Neural cell (in vitro differentiated cells): Measurements from ENCODE around the gene FAM90A1. TPM values are rescaled to one million over a fixed set of nuclear protein-coding genes. Genes with fewer than 3 reads are reported as not detected.
"Not testable (repeated sequence)": the region's sequence is repeated elsewhere in the genome, so short reads cannot be mapped to it uniquely, and the experiment has no call there.

Experiments used
- H2AFZ ChIP-seq: fragments of 200-600, 300-800 bp; sonication (generic), shearing (Covaris generic); 2 replicates; pipeline ENCODE4 v1.6.0; 2014; ENCODE audit warnings: low read depth, mild to moderate bottlenecking, antibody characterized with exemption, low read length, moderate library complexity
- H3F3A ChIP-seq: fragments of 200-600 bp; shearing (Covaris generic); 2 replicates; pipeline ENCODE4 v1.6.1; 2016; ENCODE audit warnings: mild to moderate bottlenecking, moderate library complexity, mixed read lengths, antibody characterized with exemption, low read length; ENCODE audit not compliant: insufficient read depth, poor library complexity, severe bottlenecking
- H3K27ac ChIP-seq: fragments of 200-600, 300-800 bp; sonication (generic), shearing (Covaris generic); 2 replicates; pipeline ENCODE4 v1.5.1; 2014; ENCODE audit warnings: mild to moderate bottlenecking, low read length, moderate library complexity
- H3K27me3 ChIP-seq: fragments of 300-800, 200-600 bp; sonication (generic), shearing (Covaris generic); 2 replicates; pipeline ENCODE4 v1.6.0; 2014; ENCODE audit warnings: mild to moderate bottlenecking, low read depth, low read length, moderate library complexity; ENCODE audit not compliant: insufficient read depth
- H3K36me3 ChIP-seq: fragments of 300-800, 200-600 bp; sonication (generic), shearing (Covaris generic); 2 replicates; pipeline ENCODE4 v1.5.1; 2014; ENCODE audit warnings: mild to moderate bottlenecking, antibody characterized with exemption, low read length, moderate library complexity; ENCODE audit not compliant: insufficient read depth
- H3K4me2 ChIP-seq: fragments of 300-800, 200-600 bp; sonication (generic), shearing (Covaris generic); 2 replicates; pipeline ENCODE4 v1.6.0; 2014; ENCODE audit warnings: mild to moderate bottlenecking, low read length
- H3K4me3 ChIP-seq: fragments of 300-800, 200-600 bp; sonication (generic), shearing (Covaris generic); 2 replicates; pipeline ENCODE4 v1.5.1; 2014; ENCODE audit warnings: mild to moderate bottlenecking, low read length, moderate library complexity
- H3K79me2 ChIP-seq: fragments of 200-600 bp; shearing (Covaris generic); replicated peaks from 2 replicates; pipeline ENCODE4 v1.6.0; 2014; ENCODE audit warnings: mild to moderate bottlenecking, low read length, moderate library complexity; ENCODE audit not compliant: insufficient read depth
- H3K9ac ChIP-seq: fragments of 300-800, 200-600 bp; sonication (generic), shearing (Covaris generic); 2 replicates; pipeline ENCODE4 v1.6.1; 2016; ENCODE audit warnings: mild to moderate bottlenecking, low read length, mixed read lengths
- H3K9me2 ChIP-seq: fragments of 200-600 bp; shearing (Covaris generic); 2 replicates; pipeline ENCODE4 v1.6.1; 2016; ENCODE audit warnings: mild to moderate bottlenecking, low read length, mixed read lengths; ENCODE audit not compliant: insufficient read depth
- H3K9me3 ChIP-seq: fragments of 200-600, 300-800 bp; sonication (generic), shearing (Covaris generic); 2 replicates; pipeline ENCODE4 v1.6.1; 2016; ENCODE audit warnings: mild to moderate bottlenecking, mixed run types, low read length, moderate library complexity, mixed read lengths
- H4K20me1 ChIP-seq: fragments of 200-600 bp; shearing (Covaris generic); 2 replicates; pipeline ENCODE4 v1.6.1; 2016; ENCODE audit warnings: mild to moderate bottlenecking, mixed run types; ENCODE audit not compliant: insufficient read depth
- POLR2AphosphoS5 ChIP-seq: IDR thresholded peaks from 2 replicates; pipeline ENCODE4 v1.6.1; 2012
- polyA plus RNA-seq: library from polyadenylated mRNA; depleted of rRNA; stranded (reverse); fragments of >200 nt; gene quantifications from 2 replicates; pipeline ENCODE4 v1.2.3, GENCODE V29; 2014

FAM90A1 gene
- polyA plus RNA-seq, 1 donor from 2014 or later = not detected

GRCh38 chr12:8252056-8252818 lies 24.8 kb upstream of the FAM90A1 start:
- not testable (repeated sequence) for H3K9ac ChIP-seq, H3K9me3 ChIP-seq, H3F3A ChIP-seq, H3K4me2 ChIP-seq, H2AFZ ChIP-seq, H3K27me3 ChIP-seq, H3K27ac ChIP-seq, H3K4me3 ChIP-seq, H4K20me1 ChIP-seq, H3K79me2 ChIP-seq, H3K36me3 ChIP-seq, H3K9me2 ChIP-seq

- not testable (repeated sequence) for H3K4me3 ChIP-seq, H3K9me3 ChIP-seq, H3K27me3 ChIP-seq, H3K36me3 ChIP-seq, H3K79me2 ChIP-seq, H3K9ac ChIP-seq, H4K20me1 ChIP-seq, H3K4me2 ChIP-seq, H3F3A ChIP-seq, H3K9me2 ChIP-seq, H2AFZ ChIP-seq, H3K27ac ChIP-seq
These were observed 24.2 kb upstream of the FAM90A1 start for GRCh38 chr12:8251616-8252015.

- H3K4me2 ChIP-seq, H3K4me3 ChIP-seq, H3K9me3 ChIP-seq, H3F3A ChIP-seq, H2AFZ ChIP-seq, H3K36me3 ChIP-seq, H3K27me3 ChIP-seq, H3K79me2 ChIP-seq, H4K20me1 ChIP-seq, H3K9me2 ChIP-seq, H3K27ac ChIP-seq, H3K9ac ChIP-seq: not testable (repeated sequence)
These were observed 19.6 kb upstream of the FAM90A1 start for GRCh38 chr12:8246941-8247535.

- peak overlapping the region; percentile 38 for H3K9ac ChIP-seq
These were observed 16.3 kb upstream of the FAM90A1 start for GRCh38 chr12:8243682-8244161.

GRCh38 chr12:8242880-8243681 lies 15.7 kb upstream of the FAM90A1 start:
- peak overlapping the region; percentile 71 for H3K4me3 ChIP-seq
- H3K36me3 ChIP-seq, H3K9me3 ChIP-seq, H3K9me2 ChIP-seq, H3K27ac ChIP-seq, H3K27me3 ChIP-seq, H3K4me2 ChIP-seq, H3K79me2 ChIP-seq, H4K20me1 ChIP-seq, H3F3A ChIP-seq: not testable (repeated sequence)
- H3K9ac ChIP-seq = peak overlapping the region; percentile 55
- TF ChIP-seq POLR2AphosphoS5 = peak; percentile 20
- peak overlapping the region; percentile 33 for H2AFZ ChIP-seq

More at GRCh38 chr12:8243682-8244161, 16.3 kb upstream of the FAM90A1 start:
- H3K4me2 ChIP-seq, H3K27ac ChIP-seq, H4K20me1 ChIP-seq, H3K36me3 ChIP-seq, H3F3A ChIP-seq, H3K27me3 ChIP-seq, H3K9me2 ChIP-seq, H3K9me3 ChIP-seq, H3K79me2 ChIP-seq: not testable (repeated sequence)
- peak overlapping the region; percentile 71 for H3K4me3 ChIP-seq
- peak overlapping the region; percentile 33 for H2AFZ ChIP-seq

- H3K9me2 ChIP-seq, H3K79me2 ChIP-seq, H3K4me2 ChIP-seq, H3K9me3 ChIP-seq, H4K20me1 ChIP-seq, H3K36me3 ChIP-seq, H3F3A ChIP-seq, H3K27me3 ChIP-seq, H3K27ac ChIP-seq: not testable (repeated sequence)
- H3K9ac ChIP-seq = peak overlapping the region; percentile 55
- peak overlapping the region; percentile 71 for H3K4me3 ChIP-seq
- H2AFZ ChIP-seq = peak overlapping the region; percentile 21
These were observed 15.1 kb upstream of the FAM90A1 start for GRCh38 chr12:8242622-8242879.

- not testable (repeated sequence) for H3F3A ChIP-seq, H3K79me2 ChIP-seq, H3K9me2 ChIP-seq, H3K27me3 ChIP-seq, H3K4me2 ChIP-seq, H4K20me1 ChIP-seq, H3K27ac ChIP-seq, H3K9me3 ChIP-seq, H3K36me3 ChIP-seq
- Histone ChIP-seq H2AFZ (peak overlapping the region; percentile 21), H3K4me3 (peak overlapping the region; percentile 71), H3K9ac (peak overlapping the region; percentile 55)
These were observed 14.7 kb upstream of the FAM90A1 start for GRCh38 chr12:8241917-8242621.
